IMR-90 (cell line): Measurements from ENCODE around the gene AZIN2.

Source experiments
- BHLHE40 ChIP-seq: fragments of 150-350 bp; IDR thresholded peaks from 2 replicates; pipeline ENCODE4 v1.6.1; 2016; ENCODE audit warnings: mild to moderate bottlenecking, low read depth, low read length
- CHD1 ChIP-seq: IDR thresholded peaks from 2 replicates; pipeline ENCODE4 v1.6.1; 2012; ENCODE audit warnings: low read depth, low read length, improper control_type of control experiment
- CTCF ChIP-seq: conservative IDR thresholded peaks from 2 replicates; pipeline ENCODE4 v1.5.1; 2012; ENCODE audit warnings: mild to moderate bottlenecking, low read depth, low read length, improper control_type of control experiment
- ELK1 ChIP-seq: fragments of 150-350 bp; IDR thresholded peaks from 2 replicates; pipeline ENCODE4 v1.6.1; 2016; ENCODE audit warnings: low read depth, mild to moderate bottlenecking, low read length, moderate library complexity, borderline replicate concordance
- MAFK ChIP-seq: IDR thresholded peaks from 2 replicates; pipeline ENCODE4 v1.6.1; 2012; ENCODE audit warnings: low read depth, low read length, improper control_type of control experiment
- MXI1 ChIP-seq: IDR thresholded peaks from 2 replicates; pipeline ENCODE4 v1.6.1; 2012; ENCODE audit warnings: low read depth, mild to moderate bottlenecking, low read length, moderate library complexity, borderline replicate concordance
- NFE2L2 ChIP-seq: fragments of 150-350 bp; IDR thresholded peaks from 2 replicates; pipeline ENCODE4 v1.6.1; 2016; ENCODE audit warnings: low read depth, mild to moderate bottlenecking, low read length
- POLR2A ChIP-seq: IDR thresholded peaks from 2 replicates; pipeline ENCODE4 v1.6.1; 2012; ENCODE audit warnings: mild to moderate bottlenecking, low read depth, low read length
- RAD21 ChIP-seq: IDR thresholded peaks from 2 replicates; pipeline ENCODE4 v1.6.1; 2012; ENCODE audit warnings: low read length, improper control_type of control experiment
- RFX5 ChIP-seq: IDR thresholded peaks from 2 replicates; pipeline ENCODE4 v1.8.0; 2012; ENCODE audit warnings: low read depth, mild to moderate bottlenecking, low read length, moderate library complexity
- SMC3 ChIP-seq: fragments of 150-350 bp; IDR thresholded peaks from 2 replicates; pipeline ENCODE4 v1.6.1; 2016; ENCODE audit warnings: low read depth, mild to moderate bottlenecking, antibody characterized with exemption, low read length, moderate library complexity
- TF ChIP-seq, protein P1 (sequence below): fragments of 150-350 bp; IDR thresholded peaks from 2 replicates; pipeline ENCODE4 v1.6.1; 2017; ENCODE audit warnings: mild to moderate bottlenecking, antibody characterized with exemption, low read length, low read depth

GRCh38 chr1:33098371-33098770 is 17.4 kb downstream of the AZIN2 start:
- TF ChIP-seq CTCF = no peak
- TF ChIP-seq POLR2A = no peak
- TF ChIP-seq, protein P1, sequence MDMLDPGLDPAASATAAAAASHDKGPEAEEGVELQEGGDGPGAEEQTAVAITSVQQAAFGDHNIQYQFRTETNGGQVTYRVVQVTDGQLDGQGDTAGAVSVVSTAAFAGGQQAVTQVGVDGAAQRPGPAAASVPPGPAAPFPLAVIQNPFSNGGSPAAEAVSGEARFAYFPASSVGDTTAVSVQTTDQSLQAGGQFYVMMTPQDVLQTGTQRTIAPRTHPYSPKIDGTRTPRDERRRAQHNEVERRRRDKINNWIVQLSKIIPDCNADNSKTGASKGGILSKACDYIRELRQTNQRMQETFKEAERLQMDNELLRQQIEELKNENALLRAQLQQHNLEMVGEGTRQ = no peak
- no peak for TF ChIP-seq MAFK
- TF ChIP-seq ELK1 = no peak
- TF ChIP-seq NFE2L2 = no peak
- no peak for TF ChIP-seq BHLHE40
- no peak for TF ChIP-seq RFX5
- TF ChIP-seq RAD21 = no peak
- TF ChIP-seq SMC3 = no peak
- TF ChIP-seq CHD1 = no peak
- TF ChIP-seq MXI1 = no peak
